IMR-90 (cell line): ENCODE results near the gene HS2ST1. TPM values are rescaled to one million over a fixed set of nuclear protein-coding genes. Genes with fewer than 3 reads are reported as not detected.

Experiments used
- ATAC-seq: fragments of 200-7000 bp; cut with Tn5 transposase; 2 replicates; pipeline ENCODE4 v1.9.1; 2020; ENCODE audit warnings: low read depth, mild to moderate bottlenecking, moderate library complexity
- BruUV-seq: library from RNA; stranded (reverse); fragments of 400-500 nt; replicated peaks from 2 replicates; lab custom pipeline; 2021; lab: Mats Ljungman, UMichigan
- CTCF ChIA-PET: fragments of 300-600 bp; formaldehyde crosslinking; extraction: SDS; loops from one replicate; lab custom pipeline; 2021; ENCODE audit warnings: antibody characterized with exemption; lab: Yijun Ruan, JAX
- POLR2A ChIA-PET: fragments of 300-600 bp; sonication (Branson Sonifier 250); formaldehyde crosslinking; loops from one replicate; lab custom pipeline; 2022; ENCODE audit warnings: antibody characterized with exemption; ENCODE audit not compliant: unreplicated experiment; lab: Charles Lee
- DNase-seq: peaks from one replicate; pipeline ENCODE4 v3.0.0; 2013
- H2AFZ ChIP-seq: replicated peaks from 2 replicates; pipeline ENCODE3; 2013; ENCODE audit warnings: low read length, mild to moderate bottlenecking; ENCODE audit not compliant: poor library complexity
- H2AK5ac ChIP-seq: 2 replicates; pipeline ENCODE4 v1.6.1; 2013; ENCODE audit warnings: low read depth, low read length, inconsistent platforms
- H2AK9ac ChIP-seq: replicated peaks from 2 replicates; pipeline ENCODE3; 2013; ENCODE audit warnings: mild to moderate bottlenecking, low read depth, low read length, moderate library complexity; ENCODE audit not compliant: poor library complexity
- H2BK120ac ChIP-seq: 2 replicates; pipeline ENCODE4 v1.6.1; 2013; ENCODE audit warnings: low read depth, low read length, inconsistent platforms
- H2BK15ac ChIP-seq: 3 replicates; pipeline ENCODE4 v1.6.1; 2013; ENCODE audit warnings: low read depth, low read length, inconsistent platforms
- H2BK20ac ChIP-seq: 2 replicates; pipeline ENCODE4 v1.6.1; 2013; ENCODE audit warnings: low read depth, mild to moderate bottlenecking, inconsistent platforms, low read length, moderate library complexity
- H2BK5ac ChIP-seq: 2 replicates; pipeline ENCODE4 v1.6.1; 2013; ENCODE audit warnings: mild to moderate bottlenecking, low read depth, low read length, inconsistent platforms; ENCODE audit not compliant: poor library complexity, severe bottlenecking
- H3K14ac ChIP-seq: replicated peaks from 2 replicates; pipeline ENCODE4 v1.6.1; 2013; ENCODE audit warnings: low read depth, low read length, inconsistent platforms
- H3K18ac ChIP-seq: 2 replicates; pipeline ENCODE4 v1.6.1; 2013; ENCODE audit warnings: low read depth, low read length, control low read depth
- H3K23ac ChIP-seq: 2 replicates; pipeline ENCODE4 v1.6.1; 2013; ENCODE audit warnings: low read depth, low read length, inconsistent platforms
- H3K27ac ChIP-seq: 2 replicates; pipeline ENCODE4 v1.5.1; 2013; ENCODE audit warnings: mild to moderate bottlenecking, control low read depth, low read length; ENCODE audit not compliant: insufficient read depth
- H3K27me3 ChIP-seq: 2 replicates; pipeline ENCODE4 v1.6.1; 2013; ENCODE audit warnings: low read length; ENCODE audit not compliant: control insufficient read depth, insufficient read depth
- H3K36me3 ChIP-seq: 2 replicates; pipeline ENCODE4 v1.6.1; 2013; ENCODE audit warnings: low read length, mixed read lengths; ENCODE audit not compliant: control insufficient read depth, insufficient read depth
- H3K4ac ChIP-seq: 2 replicates; pipeline ENCODE4 v1.6.1; 2013; ENCODE audit warnings: low read depth, low read length, inconsistent platforms
- H3K4me1 ChIP-seq: 2 replicates; pipeline ENCODE4 v1.6.1; 2013; ENCODE audit warnings: low read length, mixed read lengths; ENCODE audit not compliant: control insufficient read depth, insufficient read depth
- H3K4me2 ChIP-seq: 2 replicates; pipeline ENCODE4 v1.6.1; 2013; ENCODE audit warnings: low read depth, mild to moderate bottlenecking, control low read depth, low read length, moderate library complexity
- H3K4me3 ChIP-seq: 2 replicates; pipeline ENCODE4 v1.5.1; 2013; ENCODE audit warnings: low read depth, mild to moderate bottlenecking, control low read depth, low read length, moderate library complexity; ENCODE audit not compliant: insufficient read depth
- H3K56ac ChIP-seq: 2 replicates; pipeline ENCODE4 v1.6.1; 2013; ENCODE audit warnings: low read length, inconsistent platforms; ENCODE audit not compliant: insufficient read depth; ENCODE audit errors: extremely low read depth
- H3K79me1 ChIP-seq, 2 experiments: 2 replicates each; pipeline ENCODE4 v1.6.1; 2013; ENCODE audit warnings: low read length in 2 of 2, inconsistent platforms in 1 of 2, low read depth in 1 of 2
- H3K9ac ChIP-seq: 2 replicates; pipeline ENCODE4 v1.6.1; 2013; ENCODE audit warnings: low read depth, low read length, control low read depth
- H3K9me1 ChIP-seq: 2 replicates; pipeline ENCODE4 v1.6.1; 2013; ENCODE audit warnings: low read length, inconsistent platforms; ENCODE audit not compliant: insufficient read depth
- H3K9me3 ChIP-seq: 2 replicates; pipeline ENCODE4 v1.6.1; 2013; ENCODE audit warnings: low read length; ENCODE audit not compliant: control insufficient read depth, insufficient read depth
- H4K20me1 ChIP-seq: 2 replicates; pipeline ENCODE4 v1.6.1; 2013; ENCODE audit warnings: low read length, inconsistent platforms; ENCODE audit not compliant: insufficient read depth
- H4K5ac ChIP-seq: 2 replicates; pipeline ENCODE4 v1.6.1; 2013; ENCODE audit warnings: mild to moderate bottlenecking, low read depth, low read length, control low read depth
- H4K8ac ChIP-seq, 2 experiments: 2 replicates each; pipeline ENCODE4 v1.6.1; 2013; ENCODE audit warnings: low read depth in 2 of 2, low read length in 2 of 2, control low read depth in 1 of 2, inconsistent platforms in 1 of 2
- H4K91ac ChIP-seq: 2 replicates; pipeline ENCODE4 v1.6.1; 2013; ENCODE audit warnings: low read depth, low read length, inconsistent platforms; ENCODE audit not compliant: insufficient read depth
- CEBPB ChIP-seq: IDR thresholded peaks from 2 replicates; pipeline ENCODE4 v1.6.1; 2012; ENCODE audit warnings: low read depth, low read length, improper control_type of control experiment
- MAFK ChIP-seq: IDR thresholded peaks from 2 replicates; pipeline ENCODE4 v1.6.1; 2012; ENCODE audit warnings: low read depth, low read length, improper control_type of control experiment
- MXI1 ChIP-seq: IDR thresholded peaks from 2 replicates; pipeline ENCODE4 v1.6.1; 2012; ENCODE audit warnings: low read depth, mild to moderate bottlenecking, low read length, moderate library complexity, borderline replicate concordance
- RAD21 ChIP-seq: IDR thresholded peaks from 2 replicates; pipeline ENCODE4 v1.6.1; 2012; ENCODE audit warnings: low read length, improper control_type of control experiment
- RCOR1 ChIP-seq: IDR thresholded peaks from 2 replicates; pipeline ENCODE4 v1.6.1; 2012; ENCODE audit warnings: mild to moderate bottlenecking, low read length, improper control_type of control experiment; ENCODE audit not compliant: insufficient replicate concordance
- WGBS, 2 experiments: methylation state at CpG; one replicate each; pipeline versions ENCODE4 v1.1.5 to v1.1.7; 2013; ENCODE audit warnings: missing lambda C conversion rate in 2 of 2; ENCODE audit not compliant: insufficient read length in 1 of 2; ENCODE audit errors: extremely low coverage in 2 of 2; 5-methylcytosine and 5-hydroxymethylcytosine counted together
- dilution Hi-C: fragments of 300-500 bp; cut with HindIII; formaldehyde crosslinking; loops from one replicate; pipeline ENCODE4 v1.14.3; 2018; ENCODE audit warnings: low sequenced_read_pairs; ENCODE audit not compliant: unreplicated experiment
- in situ Hi-C: fragments of 300-500 bp; cut with MboI; formaldehyde crosslinking; loops from 3 replicates; pipeline ENCODE4 v1.14.3; 2019; ENCODE audit warnings: low sequenced_read_pairs, inconsistent platforms, mixed read lengths
- intact Hi-C: fragments of 100-400 bp; cut with micrococcal nuclease; formaldehyde crosslinking; loops from 2 replicates; pipeline ENCODE4 v1.10.0; 2022
- polyA plus RNA-seq, 3 experiments: library from polyadenylated mRNA; depleted of rRNA; stranded (reverse); fragments of >200 nt; gene quantifications; 2 replicates each; pipeline ENCODE4 v1.2.3, GENCODE V29; 2012; ENCODE audit warnings: low replicate concordance in 1 of 3
- total RNA-seq: library from RNA; depleted of rRNA; stranded (reverse); fragments of >200 nt; gene quantifications from 2 replicates; pipeline ENCODE4 v1.2.3, GENCODE V29; 2012

The HS2ST1 gene
- total and polyA plus RNA-seq, 2 of the 4 experiments (the other 2 are of a cell fraction), result 7.8 to 13.1 TPM

DNA sequence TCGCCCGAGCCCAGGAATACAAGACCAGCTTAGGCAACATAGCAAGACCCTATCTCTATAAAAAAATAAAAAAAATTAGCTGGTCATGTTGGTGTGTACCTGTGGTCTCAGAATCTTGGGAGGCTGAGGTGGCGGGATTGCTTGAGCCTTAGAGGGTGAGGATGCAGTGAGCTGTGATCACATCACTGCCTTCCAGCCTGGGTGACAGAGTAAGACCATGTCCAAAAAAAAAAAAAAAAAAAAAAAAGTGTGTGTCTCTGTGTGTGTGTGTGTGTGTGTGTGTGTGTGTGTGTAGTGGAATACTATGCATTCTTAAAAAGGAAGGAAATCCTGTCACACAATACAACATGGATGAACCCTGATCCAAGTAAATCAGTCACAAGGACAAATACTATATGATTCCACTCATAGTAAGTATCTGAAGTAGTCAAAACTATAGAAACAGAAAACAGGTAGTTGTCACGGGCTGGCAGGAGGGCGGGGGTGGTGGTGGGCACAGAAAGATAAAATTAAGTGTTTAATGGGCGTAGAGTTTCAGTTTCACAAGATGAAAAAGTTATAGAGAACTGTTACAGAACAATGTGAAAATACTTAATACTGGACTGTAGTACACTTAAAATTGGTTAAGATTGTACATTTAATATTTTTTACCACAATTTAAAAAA, 48.3 kb upstream of the HS2ST1 start:
- Histone ChIP-seq H2BK5ac (no peak overlapping the region), H3K4me1 (peaks cover 3% of the 10 kb centered on the region), H3K23ac (no peak overlapping the region), H2BK120ac (no peak overlapping the region), H3K36me3 (peaks cover 2% of the 10 kb centered on the region; the same call in 1 of the 2 replicates), H3K27ac (no peak overlapping the region), H2BK15ac (no peak overlapping the region), H4K91ac (no peak overlapping the region), H2AK5ac (no peak overlapping the region), H3K27me3 (no peaks in the 10 kb centered on the region), H2AFZ (no peak overlapping the region), H3K4ac (no peak overlapping the region), H3K18ac (no peak overlapping the region), H4K5ac (no peak overlapping the region), H3K56ac (no peak overlapping the region), H3K9me1 (peaks cover 5% of the 10 kb centered on the region; the same call in 1 of the 2 replicates), H3K9me3 (no peaks in the 10 kb centered on the region), H3K4me2 (no peak overlapping the region), H3K14ac (no peak overlapping the region), H4K20me1 (no peaks in the 10 kb centered on the region; the same call in 1 of the 2 replicates), H3K4me3 (no peak overlapping the region), H4K8ac (no peak overlapping the region), H3K79me1 (peaks cover 6 to 28% of the 10 kb centered on the region in 2 experiments; a peak in 3 of 4 replicates), H2BK20ac (no peak overlapping the region), H2AK9ac (no peak overlapping the region), H3K9ac (no peak overlapping the region)
- CTCF ChIA-PET, result no interaction called here
- no CpG with 5 or more reads among the region's 6 CpGs for WGBS, 2 experiments
- no TSS peak for BruUV-seq
- ATAC-seq (no peak), DNase-seq (no peak)
- intact Hi-C loops (no loop called here), in situ Hi-C loops (no loop called here), dilution Hi-C loops (no loop called here)
- POLR2A ChIA-PET, result no interaction called here
- TF ChIP-seq RCOR1, result no peak
- no peak for TF ChIP-seq MAFK
- no peak for TF ChIP-seq MXI1
- no peak for TF ChIP-seq CEBPB
- no peak for TF ChIP-seq RAD21
